A375 (cell line): ENCODE data around the gene HTR4. TPM values are rescaled to one million over a fixed set of nuclear protein-coding genes. Genes with fewer than 3 reads are reported as not detected.

Experiments
- total RNA-seq: library from RNA; depleted of rRNA; stranded (reverse); fragments of >200 nt; shearing (Covaris generic); gene quantifications from 2 replicates; pipeline ENCODE4 v1.2.3, GENCODE V29; 2014; rRNA removed

HTR4 gene, protein sequence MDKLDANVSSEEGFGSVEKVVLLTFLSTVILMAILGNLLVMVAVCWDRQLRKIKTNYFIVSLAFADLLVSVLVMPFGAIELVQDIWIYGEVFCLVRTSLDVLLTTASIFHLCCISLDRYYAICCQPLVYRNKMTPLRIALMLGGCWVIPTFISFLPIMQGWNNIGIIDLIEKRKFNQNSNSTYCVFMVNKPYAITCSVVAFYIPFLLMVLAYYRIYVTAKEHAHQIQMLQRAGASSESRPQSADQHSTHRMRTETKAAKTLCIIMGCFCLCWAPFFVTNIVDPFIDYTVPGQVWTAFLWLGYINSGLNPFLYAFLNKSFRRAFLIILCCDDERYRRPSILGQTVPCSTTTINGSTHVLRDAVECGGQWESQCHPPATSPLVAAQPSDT
- total RNA-seq: not detected in 2 replicates

DNA sequence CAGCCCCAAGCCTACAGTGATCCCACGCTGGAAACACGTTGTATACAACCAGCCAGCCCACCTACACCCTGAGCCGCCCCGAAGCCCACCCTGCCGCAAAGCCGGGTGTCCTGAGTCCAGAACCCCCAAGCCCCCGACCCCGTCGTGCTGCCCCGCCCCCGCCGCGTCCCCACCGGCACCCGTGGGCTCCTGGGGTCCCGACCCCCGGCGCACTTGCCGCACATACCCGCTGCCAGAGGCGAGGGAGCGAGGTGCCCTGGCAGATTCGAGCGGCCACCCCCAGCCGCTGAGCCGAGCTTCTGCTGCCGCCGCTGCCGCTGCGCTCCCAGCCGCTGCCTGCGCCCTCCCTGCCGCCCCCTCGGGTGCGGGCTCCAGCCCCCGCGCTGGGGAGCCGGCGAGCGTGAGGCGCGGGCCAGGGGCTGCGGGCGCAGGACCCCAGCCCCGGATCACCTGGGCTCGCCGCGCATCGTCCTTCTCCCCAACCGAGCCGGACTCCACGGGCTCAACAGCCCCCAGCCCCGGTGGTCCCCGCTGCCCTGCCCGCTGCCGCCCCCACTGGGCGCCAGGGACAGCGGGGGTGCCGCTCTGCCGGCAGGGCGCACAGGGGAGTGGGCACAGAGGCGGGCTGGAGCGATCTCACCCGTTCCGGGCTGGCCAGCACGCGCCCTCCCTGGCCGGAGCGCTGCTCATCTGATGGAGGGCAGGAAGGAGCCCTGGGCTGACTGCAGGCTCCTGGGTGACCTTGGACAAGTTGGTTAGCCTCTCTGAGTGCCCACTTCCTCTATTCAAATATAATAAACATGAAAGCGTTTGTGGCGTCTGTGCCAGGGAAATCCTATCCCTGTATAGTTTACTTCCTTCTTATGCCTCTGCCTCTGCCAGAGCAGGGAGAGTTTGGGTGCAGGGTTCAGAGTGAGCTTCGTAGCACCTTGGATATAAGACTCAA, at the start of gene HTR4:
Gene HTR4, minus strand, starts transcription at position 692 of the 946 bp plus-strand sequence. CDS start 17,513 bp downstream, outside the sequence.

Other genes starting within 250 kb of the HTR4 start
- gene ADRB2, start 172.1 kb upstream of the HTR4 start, total RNA-seq: 11.4 and 17.7 TPM in 2 replicates